Caco-2 (cell line): Measurements from ENCODE around the gene IL31RA. TPM values are rescaled to one million over a fixed set of nuclear protein-coding genes. Genes with fewer than 3 reads are reported as not detected.
"Not testable (repeated sequence)": the region's sequence is repeated elsewhere in the genome, so short reads cannot be mapped to it uniquely, and the experiment has no call there.

Experiments
- Bru-seq: library from RNA; stranded (reverse); fragments of 400-500 nt; gene quantifications from one replicate; lab custom pipeline; 2021; lab: Mats Ljungman, UMichigan
- BruChase-seq, 2 experiments: library from RNA; stranded (reverse); fragments of 400-500 nt; gene quantifications; one replicate each; lab custom pipeline; 2021; lab: Mats Ljungman, UMichigan
- BruUV-seq: library from RNA; stranded (reverse); fragments of 400-500 nt; replicated peaks from 2 replicates; lab custom pipeline; 2021; lab: Mats Ljungman, UMichigan
- CTCF ChIA-PET: fragments of 300-600 bp; sonication (Branson Sonifier 250); formaldehyde crosslinking; loops from one replicate; lab custom pipeline; 2022; ENCODE audit warnings: antibody characterized with exemption; lab: Charles Lee
- POLR2A ChIA-PET: fragments of 300-600 bp; sonication (Branson Sonifier 250); formaldehyde crosslinking; loops from one replicate; lab custom pipeline; 2022; ENCODE audit warnings: antibody characterized with exemption; lab: Charles Lee
- DNase-seq, 2 experiments: peaks; one replicate each; pipeline versions ENCODE4 v3.0.0 to v3.0.0-alpha.2; 2020 to 2022
- H3K27me3 ChIP-seq: replicated peaks from 2 replicates; pipeline ENCODE4 v1.6.0; 2011; ENCODE audit warnings: low read length; ENCODE audit not compliant: control insufficient read depth, insufficient read depth
- H3K36me3 ChIP-seq: 2 replicates; pipeline ENCODE4 v1.5.1; 2011; ENCODE audit warnings: low read length; ENCODE audit not compliant: control insufficient read depth, insufficient read depth
- H3K4me1 ChIP-seq: fragments of 250-450 bp; sonication (Bioruptor Pico); 2 replicates; pipeline ENCODE4 v1.5.1; 2020; ENCODE audit warnings: mild to moderate bottlenecking
- H3K4me3 ChIP-seq: 2 replicates; pipeline ENCODE4 v1.5.1; 2011; ENCODE audit warnings: low read depth, mild to moderate bottlenecking, control low read depth, low read length
- H3K9me3 ChIP-seq: fragments of 250-450 bp; sonication (Bioruptor Pico); 2 replicates; pipeline ENCODE4 v1.5.1; 2020; ENCODE audit warnings: mild to moderate bottlenecking, moderate library complexity
- H3K27ac Mint-ChIP-seq: one replicate; pipeline ENCODE4 v1.8.0; 2022; ENCODE audit warnings: mixed read lengths; ENCODE audit not compliant: unreplicated experiment
- H3K27me3 Mint-ChIP-seq: one replicate; pipeline ENCODE4 v1.8.0; 2022; ENCODE audit warnings: mixed read lengths; ENCODE audit not compliant: insufficient read depth, unreplicated experiment
- H3K36me3 Mint-ChIP-seq: one replicate; pipeline ENCODE4 v1.8.0; 2022; ENCODE audit warnings: mild to moderate bottlenecking, mixed read lengths; ENCODE audit not compliant: insufficient read depth, unreplicated experiment
- H3K4me1 Mint-ChIP-seq: one replicate; pipeline ENCODE4 v1.8.0; 2022; ENCODE audit warnings: low read depth, mixed read lengths; ENCODE audit not compliant: unreplicated experiment
- H3K4me3 Mint-ChIP-seq: one replicate; pipeline ENCODE4 v1.8.0; 2022; ENCODE audit warnings: mild to moderate bottlenecking, moderate library complexity, mixed read lengths; ENCODE audit not compliant: unreplicated experiment
- H3K9me3 Mint-ChIP-seq: one replicate; pipeline ENCODE4 v1.8.0; 2022; ENCODE audit warnings: mixed read lengths; ENCODE audit not compliant: unreplicated experiment
- intact Hi-C: fragments of 100-400 bp; cut with micrococcal nuclease; formaldehyde crosslinking; loops from one replicate; pipeline ENCODE4 v1.10.0; 2022; ENCODE audit not compliant: unreplicated experiment
- long read RNA-seq: library from polyadenylated mRNA; stranded (forward); transcript quantifications from one replicate; pipeline ENCODE4 v2.0.0, GENCODE V29; 2022
- total RNA-seq: library from RNA; stranded (reverse); gene quantifications from 2 replicates; pipeline ENCODE4 v1.2.3, GENCODE V29; 2022
- TF ChIP-seq, protein P1 (sequence below), 2 experiments: fragments of 200-600 bp in 1 of 2; IDR thresholded peaks; 1 replicate in 1 of 2; 2 replicates in 1 of 2; pipeline versions ENCODE4 v1.5.1 to v1.8.0; 2011 to 2022; ENCODE audit warnings: antibody characterized with exemption in 1 of 2, control low read depth in 1 of 2, inconsistent platforms in 1 of 2, low read depth in 1 of 2, low read length in 1 of 2, mild to moderate bottlenecking in 1 of 2, moderate library complexity in 1 of 2; ENCODE audit not compliant: insufficient read depth in 1 of 2, severe bottlenecking in 1 of 2, unreplicated experiment in 1 of 2

Gene IL31RA
- total RNA-seq (not detected in 2 replicates), Bru-seq, nascent RNA (percentile 12 among the genes with signal in this experiment), BruChase-seq, experiment 1, labeled RNA remaining after a 2-hour chase (percentile 10 among the genes with signal in this experiment), BruChase-seq, experiment 2, labeled RNA remaining after a 6-hour chase (percentile 11 among the genes with signal in this experiment)
- long read RNA-seq = 0 reads

DNA sequence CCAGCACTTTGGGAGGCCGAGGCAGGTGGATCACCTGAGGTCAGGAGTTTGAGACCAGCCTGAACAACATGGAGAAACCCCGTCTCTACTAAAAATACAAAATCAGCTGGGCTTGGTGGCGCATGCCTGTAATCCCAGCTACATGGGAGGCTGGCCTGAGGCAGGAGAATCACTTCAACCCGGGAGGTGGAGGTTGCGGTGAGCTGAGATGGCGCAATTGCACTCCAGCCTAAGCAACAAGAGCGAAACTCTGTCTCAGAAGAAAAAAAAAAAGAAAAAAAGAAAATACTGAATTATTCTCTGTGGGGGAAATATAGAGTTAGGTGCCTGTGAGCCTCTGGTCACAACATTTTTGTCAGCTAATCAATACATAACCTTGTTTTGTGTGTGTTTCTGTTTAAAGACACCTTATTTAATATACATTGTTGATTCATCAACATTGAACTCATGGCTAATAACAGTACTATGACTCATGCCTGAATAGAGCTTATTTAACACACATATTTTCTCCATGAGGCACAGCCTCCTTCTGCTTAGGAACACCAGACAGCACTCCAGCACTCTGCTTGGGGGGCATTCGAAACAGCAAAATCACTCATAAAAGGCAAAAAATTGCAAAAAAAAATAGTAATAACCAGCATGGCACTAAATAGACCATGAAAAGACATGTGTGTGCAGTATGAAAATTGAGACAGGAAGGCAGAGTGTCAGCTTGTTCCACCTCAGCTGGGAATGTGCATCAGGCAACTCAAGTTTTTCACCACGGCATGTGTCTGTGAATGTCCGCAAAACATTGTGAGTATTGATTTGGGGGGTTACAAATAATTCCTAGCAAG is at the start of gene IL31RA:
Gene IL31RA, plus strand, starts transcription at position 519 of the 836 bp plus-strand sequence. Its CDS starts 214 bp downstream, at position 733.
- Mint-ChIP-seq H3K27ac (peak within 1 kb of the TSS; percentile 1), H3K4me3 (no peak within 1 kb of the TSS), H3K4me1 (peaks cover 6% of the 10 kb centered on the region)

DNA sequence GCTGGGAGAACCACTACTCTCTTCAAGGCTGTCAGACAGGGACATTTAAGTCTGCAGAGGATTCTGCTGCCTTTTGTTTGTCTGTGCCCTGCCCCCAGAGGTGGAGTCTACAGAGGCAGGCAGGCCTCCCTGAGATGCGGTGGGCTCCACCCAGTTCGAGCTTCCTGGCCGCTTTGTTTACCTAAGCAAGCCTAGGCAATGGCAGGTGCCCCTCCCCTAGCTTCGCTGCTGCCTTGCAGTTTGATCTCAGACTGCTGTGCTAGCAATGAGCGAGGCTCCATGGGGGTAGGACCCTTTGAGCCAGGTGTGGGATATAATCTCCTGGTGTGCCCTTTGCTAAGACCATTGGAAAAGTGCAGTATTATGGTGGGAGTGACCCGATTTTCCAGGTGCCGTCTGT is 42.3 kb upstream of the IL31RA start:
- H3K27me3 ChIP-seq, CTCF ChIA-PET, H3K4me1 Mint-ChIP-seq, H3K9me3 ChIP-seq, H3K4me1 ChIP-seq, H3K4me3 ChIP-seq, H3K36me3 Mint-ChIP-seq, H3K4me3 Mint-ChIP-seq, H3K36me3 ChIP-seq, H3K27ac Mint-ChIP-seq, BruUV-seq, POLR2A ChIA-PET, DNase-seq, intact Hi-C loops, H3K27me3 Mint-ChIP-seq: not testable (repeated sequence)
- H3K9me3 Mint-ChIP-seq = peaks cover 22% of the 10 kb centered on the region

More for the DNA sequence above, at the start of gene IL31RA:
- H3K36me3 Mint-ChIP-seq = no peaks in the 10 kb centered on the region
- H3K9me3 ChIP-seq = no peaks in the 10 kb centered on the region
- BruUV-seq = no TSS peak
- ChIA-PET POLR2A (no interaction called here), CTCF (interaction anchor here (0.6 kb wide), 1 partner anchor 108 kb away, joined by 3 read pairs; no protein-coding TSS in a partner anchor)
- no peak within 1 kb of the TSS for H3K4me3 ChIP-seq
- peaks cover 5% of the 10 kb centered on the region; the same call in 1 of the 2 replicates for H3K4me1 ChIP-seq
- intact Hi-C loops = no loop called here
- no peaks in the 10 kb centered on the region for H3K9me3 Mint-ChIP-seq
- H3K27me3 ChIP-seq = no peaks in the 10 kb centered on the region
- no peaks in the 10 kb centered on the region for H3K36me3 ChIP-seq
- H3K27me3 Mint-ChIP-seq = no peaks in the 10 kb centered on the region
- no peak for DNase-seq
- TF ChIP-seq, protein P1, sequence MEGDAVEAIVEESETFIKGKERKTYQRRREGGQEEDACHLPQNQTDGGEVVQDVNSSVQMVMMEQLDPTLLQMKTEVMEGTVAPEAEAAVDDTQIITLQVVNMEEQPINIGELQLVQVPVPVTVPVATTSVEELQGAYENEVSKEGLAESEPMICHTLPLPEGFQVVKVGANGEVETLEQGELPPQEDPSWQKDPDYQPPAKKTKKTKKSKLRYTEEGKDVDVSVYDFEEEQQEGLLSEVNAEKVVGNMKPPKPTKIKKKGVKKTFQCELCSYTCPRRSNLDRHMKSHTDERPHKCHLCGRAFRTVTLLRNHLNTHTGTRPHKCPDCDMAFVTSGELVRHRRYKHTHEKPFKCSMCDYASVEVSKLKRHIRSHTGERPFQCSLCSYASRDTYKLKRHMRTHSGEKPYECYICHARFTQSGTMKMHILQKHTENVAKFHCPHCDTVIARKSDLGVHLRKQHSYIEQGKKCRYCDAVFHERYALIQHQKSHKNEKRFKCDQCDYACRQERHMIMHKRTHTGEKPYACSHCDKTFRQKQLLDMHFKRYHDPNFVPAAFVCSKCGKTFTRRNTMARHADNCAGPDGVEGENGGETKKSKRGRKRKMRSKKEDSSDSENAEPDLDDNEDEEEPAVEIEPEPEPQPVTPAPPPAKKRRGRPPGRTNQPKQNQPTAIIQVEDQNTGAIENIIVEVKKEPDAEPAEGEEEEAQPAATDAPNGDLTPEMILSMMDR (IDR thresholded peaks at IDR 0.05; ENCODE audit: insufficient read depth in 1 of 2, low read depth in 1 of 2, low read length in 1 of 2, severe bottlenecking in 1 of 2, unreplicated experiment in 1 of 2) = no peak

DNA sequence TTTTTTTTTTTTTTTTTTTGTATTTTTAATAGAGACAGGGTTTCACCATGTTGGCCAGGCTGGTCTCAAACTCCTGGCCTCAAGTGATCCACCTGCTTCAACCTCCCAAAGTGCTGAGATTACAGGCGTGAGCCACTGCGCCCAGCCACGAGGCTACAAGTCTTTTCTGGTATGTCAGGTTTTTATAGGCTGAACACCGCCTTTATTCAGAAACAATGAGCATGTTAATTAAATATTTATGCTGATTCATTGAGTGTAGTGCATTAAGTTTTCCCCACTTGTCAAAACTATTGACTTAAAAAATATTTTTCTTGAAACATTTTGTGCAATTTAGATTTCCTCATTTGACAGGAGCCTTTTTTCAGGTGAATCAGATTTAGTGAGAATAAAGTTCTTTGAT is 35.2 kb upstream of the IL31RA start:
- H3K4me3 ChIP-seq, H3K27ac Mint-ChIP-seq, POLR2A ChIA-PET, CTCF ChIA-PET, DNase-seq, BruUV-seq, H3K27me3 Mint-ChIP-seq, H3K9me3 ChIP-seq, H3K27me3 ChIP-seq, H3K4me3 Mint-ChIP-seq, H3K4me1 ChIP-seq, H3K9me3 Mint-ChIP-seq, H3K36me3 ChIP-seq, H3K4me1 Mint-ChIP-seq, intact Hi-C loops, H3K36me3 Mint-ChIP-seq: not testable (repeated sequence)

DNA sequence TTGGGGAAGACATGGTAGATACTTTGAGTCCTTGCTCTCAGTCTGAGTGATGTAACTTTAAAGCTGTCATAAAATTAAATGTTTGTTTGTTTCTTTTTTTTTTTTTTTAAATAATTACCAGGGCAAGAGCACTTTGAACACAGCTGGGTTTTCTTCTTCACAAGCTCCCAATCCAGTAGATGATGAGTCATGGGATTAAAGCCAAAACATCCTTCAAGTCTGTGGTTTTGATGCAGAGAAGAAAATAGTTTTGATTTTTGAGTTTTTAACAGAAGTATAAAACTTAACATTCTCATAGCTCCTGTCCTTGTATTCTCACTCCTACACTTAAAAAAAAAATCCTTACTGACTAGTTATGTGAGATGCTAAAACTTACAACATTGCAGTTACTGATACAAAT is 34.8 kb upstream of the IL31RA start:
- ChIA-PET POLR2A (no interaction called here), CTCF (no interaction called here)
- no TSS peak for BruUV-seq
- no peak for DNase-seq
- intact Hi-C loops = no loop called here
- TF ChIP-seq, protein P1 (IDR thresholded peaks at IDR 0.05; ENCODE audit: insufficient read depth in 1 of 2, low read depth in 1 of 2, low read length in 1 of 2, severe bottlenecking in 1 of 2, unreplicated experiment in 1 of 2) = no peak
- no peak overlapping the region for H3K27ac Mint-ChIP-seq
- H3K9me3 Mint-ChIP-seq = no peaks in the 10 kb centered on the region
- Histone ChIP-seq H3K9me3 (no peaks in the 10 kb centered on the region), H3K4me1 (no peaks in the 10 kb centered on the region), H3K36me3 (no peaks in the 10 kb centered on the region), H3K4me3 (no peak overlapping the region), H3K27me3 (no peaks in the 10 kb centered on the region)
- H3K36me3 Mint-ChIP-seq = no peaks in the 10 kb centered on the region
- H3K4me1 Mint-ChIP-seq = no peaks in the 10 kb centered on the region
- no peaks in the 10 kb centered on the region for H3K27me3 Mint-ChIP-seq
- H3K4me3 Mint-ChIP-seq = no peak overlapping the region
